ENCODE measurements around the gene RSRP1.
"Not testable (repeated sequence)": the region's sequence is repeated elsewhere in the genome, so short reads cannot be mapped to it uniquely, and the experiment has no call there.

RSRP1 gene

DNA sequence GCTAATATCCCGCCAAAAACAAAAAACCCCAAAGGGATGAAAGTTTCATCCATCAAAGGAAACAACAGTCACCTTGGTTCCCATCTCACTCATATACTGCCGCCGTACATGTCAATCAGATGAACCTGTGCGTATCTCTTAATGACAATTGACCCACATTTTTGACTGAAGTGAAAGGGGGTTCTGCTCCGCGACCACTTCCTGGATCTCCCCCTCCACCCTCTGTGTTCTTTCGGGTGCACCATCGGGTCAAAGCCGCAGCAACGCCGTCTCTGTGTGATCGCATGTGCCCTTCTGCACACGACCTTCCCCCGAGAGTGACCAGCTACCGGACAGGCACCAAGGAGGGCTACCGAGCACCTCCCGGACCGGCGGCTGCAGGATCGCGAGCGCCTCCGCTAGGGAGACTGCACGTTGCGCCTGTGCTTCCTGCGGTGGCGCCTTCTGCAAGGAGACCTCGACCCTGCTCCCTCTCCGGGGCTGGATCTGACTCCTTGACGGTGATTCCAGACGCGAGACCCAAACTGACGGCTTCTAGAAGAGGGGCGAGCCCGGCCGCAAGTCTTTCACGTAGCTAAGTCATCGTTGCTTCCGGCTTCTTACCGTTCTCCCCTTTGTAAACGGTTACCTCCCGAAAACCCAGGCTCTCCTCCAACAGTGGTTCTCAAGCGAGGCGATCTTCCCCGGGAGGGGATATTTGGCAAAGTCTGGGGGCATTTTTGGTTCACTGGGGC, 19.5 kb upstream of the RSRP1 start:
- H2AK5ac ChIP-seq (ENCODE audit: low read length); H3K4me1 ChIP-seq (ENCODE audit: control insufficient read depth, low read depth, low read length); H3K27ac ChIP-seq (ENCODE audit: low read depth, low read length); H3K23ac ChIP-seq (ENCODE audit: low read length); H3K36me3 ChIP-seq (ENCODE audit: control insufficient read depth, insufficient read depth, low read length); H3K18ac ChIP-seq (ENCODE audit: low read length); H4K5ac ChIP-seq (ENCODE audit: low read length); H3K27me3 ChIP-seq (ENCODE audit: insufficient read depth, low read length, poor library complexity); H2BK5ac ChIP-seq (ENCODE audit: low read length); H3K79me1 ChIP-seq (ENCODE audit: low read length); H4K8ac ChIP-seq (ENCODE audit: low read depth, low read length); H3K79me2 ChIP-seq (ENCODE audit: control insufficient read depth, insufficient read depth, low read length); DNase-seq; H3K4ac ChIP-seq (ENCODE audit: low read depth, low read length); H2BK120ac ChIP-seq (ENCODE audit: low read depth, low read length); H2BK15ac ChIP-seq (replicated peaks; ENCODE audit: low read depth): not testable (repeated sequence)
- H3K9ac ChIP-seq (ENCODE audit: low read length): peak overlapping the region; percentile 74
- H3K56ac ChIP-seq (ENCODE audit: low read length): peak overlapping the region; percentile 82
- peak overlapping the region; percentile 50 for H3K4me3 ChIP-seq (ENCODE audit: low read length)
- H3K4me2 ChIP-seq (ENCODE audit: low read length): peak overlapping the region; percentile 66
- no CpG with 5 or more reads among the region's 45 CpGs for WGBS (ENCODE audit: extremely low coverage, insufficient coverage, low lambda C conversion rate)

DNA sequence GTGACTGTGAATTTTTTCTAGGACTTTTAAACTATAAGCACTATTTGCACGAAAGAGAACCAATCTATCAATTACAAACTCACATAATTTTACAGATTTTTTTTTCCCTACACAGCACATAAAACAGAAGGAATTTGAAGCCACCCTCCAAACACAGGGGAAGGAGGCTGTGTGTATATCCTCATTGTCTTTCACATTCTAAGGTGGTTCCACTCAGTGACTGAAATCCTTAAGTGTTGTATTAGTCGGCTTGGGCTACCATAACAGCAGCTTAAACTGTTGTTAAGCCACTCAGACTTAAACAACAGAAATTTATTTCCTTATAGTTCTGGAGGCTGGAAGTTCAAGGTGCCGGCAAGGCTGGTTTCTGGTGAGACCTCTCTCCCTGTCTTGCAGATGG, 13.1 kb upstream of the RSRP1 start:
- no CpG with 5 or more reads among the region's 3 CpGs for WGBS (ENCODE audit: extremely low coverage, insufficient coverage, low lambda C conversion rate)
- H3K4me2 ChIP-seq (ENCODE audit: low read length); H4K5ac ChIP-seq (ENCODE audit: low read length); H3K79me1 ChIP-seq (ENCODE audit: low read length); H2BK5ac ChIP-seq (ENCODE audit: low read length); H2BK120ac ChIP-seq (ENCODE audit: low read depth, low read length); H2BK15ac ChIP-seq (replicated peaks; ENCODE audit: low read depth); H2AK5ac ChIP-seq (ENCODE audit: low read length); H3K9ac ChIP-seq (ENCODE audit: low read length); H3K4me1 ChIP-seq (ENCODE audit: control insufficient read depth, low read depth, low read length); H3K4me3 ChIP-seq (ENCODE audit: low read length); H3K56ac ChIP-seq (ENCODE audit: low read length); H3K27ac ChIP-seq (ENCODE audit: low read depth, low read length); H3K79me2 ChIP-seq (ENCODE audit: control insufficient read depth, insufficient read depth, low read length); H3K27me3 ChIP-seq (ENCODE audit: insufficient read depth, low read length, poor library complexity); H4K8ac ChIP-seq (ENCODE audit: low read depth, low read length); H3K36me3 ChIP-seq (ENCODE audit: control insufficient read depth, insufficient read depth, low read length); H3K23ac ChIP-seq (ENCODE audit: low read length); H3K4ac ChIP-seq (ENCODE audit: low read depth, low read length); H3K18ac ChIP-seq (ENCODE audit: low read length); DNase-seq: not testable (repeated sequence)

GRCh38 chr1:25259813-25260212, 12.6 kb upstream of the RSRP1 start:
- H3K27ac ChIP-seq (ENCODE audit: low read depth, low read length); H3K36me3 ChIP-seq (ENCODE audit: control insufficient read depth, insufficient read depth, low read length); H3K18ac ChIP-seq (ENCODE audit: low read length); H3K9ac ChIP-seq (ENCODE audit: low read length); H3K4ac ChIP-seq (ENCODE audit: low read depth, low read length); H3K56ac ChIP-seq (ENCODE audit: low read length); H3K4me2 ChIP-seq (ENCODE audit: low read length); H3K79me2 ChIP-seq (ENCODE audit: control insufficient read depth, insufficient read depth, low read length); DNase-seq; H2AK5ac ChIP-seq (ENCODE audit: low read length); H3K4me3 ChIP-seq (ENCODE audit: low read length); H3K27me3 ChIP-seq (ENCODE audit: insufficient read depth, low read length, poor library complexity); H4K8ac ChIP-seq (ENCODE audit: low read depth, low read length); H3K23ac ChIP-seq (ENCODE audit: low read length); H4K5ac ChIP-seq (ENCODE audit: low read length); H2BK5ac ChIP-seq (ENCODE audit: low read length); H2BK15ac ChIP-seq (replicated peaks; ENCODE audit: low read depth); H3K4me1 ChIP-seq (ENCODE audit: control insufficient read depth, low read depth, low read length); H3K79me1 ChIP-seq (ENCODE audit: low read length); H2BK120ac ChIP-seq (ENCODE audit: low read depth, low read length): not testable (repeated sequence)
- WGBS (ENCODE audit: extremely low coverage, insufficient coverage, low lambda C conversion rate): no CpG with 5 or more reads among the region's 7 CpGs

DNA sequence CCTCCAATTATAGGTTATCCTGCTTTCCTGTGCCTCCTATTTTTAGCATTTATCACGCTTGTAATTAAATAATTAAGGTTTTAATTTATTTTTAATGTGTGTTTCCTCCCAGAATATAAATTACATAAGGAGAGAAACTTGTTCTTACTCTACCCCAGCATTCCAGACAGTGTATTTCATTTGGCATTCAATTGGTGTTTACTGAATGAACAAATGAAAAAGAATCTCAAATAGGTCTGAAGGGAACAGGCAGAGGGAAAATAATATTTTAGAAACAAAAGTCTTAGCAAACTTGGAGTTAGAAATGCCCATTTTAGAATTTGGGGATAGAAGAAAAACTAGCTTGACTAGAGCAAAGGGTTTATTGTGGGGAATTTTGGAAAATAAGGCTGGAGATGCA, 9.9 kb upstream of the RSRP1 start:
- H2AK5ac ChIP-seq (ENCODE audit: low read length): no peak overlapping the region
- no peak overlapping the region for H3K9ac ChIP-seq (ENCODE audit: low read length)
- H3K79me2 ChIP-seq (ENCODE audit: control insufficient read depth, insufficient read depth, low read length): no peaks in the 10 kb centered on the region
- H4K8ac ChIP-seq (ENCODE audit: low read depth, low read length): no peak overlapping the region
- no peaks in the 10 kb centered on the region for H3K79me1 ChIP-seq (ENCODE audit: low read length)
- H2BK120ac ChIP-seq (ENCODE audit: low read depth, low read length): no peak overlapping the region
- no peak overlapping the region for H2BK5ac ChIP-seq (ENCODE audit: low read length)
- H3K18ac ChIP-seq (ENCODE audit: low read length): no peak overlapping the region
- no peak overlapping the region for H2BK15ac ChIP-seq (replicated peaks; ENCODE audit: low read depth)
- H3K56ac ChIP-seq (ENCODE audit: low read length): no peak overlapping the region
- no peaks in the 10 kb centered on the region for H3K27me3 ChIP-seq (ENCODE audit: insufficient read depth, low read length, poor library complexity)
- H4K5ac ChIP-seq (ENCODE audit: low read length): no peak overlapping the region
- no peaks in the 10 kb centered on the region for H3K4me1 ChIP-seq (ENCODE audit: control insufficient read depth, low read depth, low read length)
- H3K23ac ChIP-seq (ENCODE audit: low read length): no peak overlapping the region
- no peak overlapping the region for H3K4ac ChIP-seq (ENCODE audit: low read depth, low read length)
- no peak for DNase-seq
- WGBS (ENCODE audit: extremely low coverage, insufficient coverage, low lambda C conversion rate): no CpG with 5 or more reads among the region's 1 CpG
- H3K4me3 ChIP-seq (ENCODE audit: low read length): no peak overlapping the region
- H3K4me2 ChIP-seq (ENCODE audit: low read length): no peak overlapping the region
- H3K36me3 ChIP-seq (ENCODE audit: control insufficient read depth, insufficient read depth, low read length): no peaks in the 10 kb centered on the region
- H3K27ac ChIP-seq (ENCODE audit: low read depth, low read length): no peak overlapping the region

- Histone ChIP-seq H3K4me1 (ENCODE audit: control insufficient read depth, low read depth, low read length) (no peaks in the 10 kb centered on the region), H3K36me3 (ENCODE audit: control insufficient read depth, insufficient read depth, low read length) (no peaks in the 10 kb centered on the region), H2BK15ac (replicated peaks; ENCODE audit: low read depth) (no peak overlapping the region), H3K56ac (ENCODE audit: low read length) (no peak overlapping the region), H3K9ac (ENCODE audit: low read length) (no peak overlapping the region), H2AK5ac (ENCODE audit: low read length) (no peak overlapping the region), H3K4me2 (ENCODE audit: low read length) (no peak overlapping the region), H4K5ac (ENCODE audit: low read length) (no peak overlapping the region), H3K79me2 (ENCODE audit: control insufficient read depth, insufficient read depth, low read length) (no peaks in the 10 kb centered on the region), H2BK5ac (ENCODE audit: low read length) (no peak overlapping the region), H3K4ac (ENCODE audit: low read depth, low read length) (no peak overlapping the region), H3K23ac (ENCODE audit: low read length) (no peak overlapping the region), H2BK120ac (ENCODE audit: low read depth, low read length) (no peak overlapping the region), H3K27ac (ENCODE audit: low read depth, low read length) (no peak overlapping the region), H4K8ac (ENCODE audit: low read depth, low read length) (no peak overlapping the region), H3K79me1 (ENCODE audit: low read length) (no peaks in the 10 kb centered on the region), H3K18ac (ENCODE audit: low read length) (no peak overlapping the region), H3K4me3 (ENCODE audit: low read length) (no peak overlapping the region), H3K27me3 (ENCODE audit: insufficient read depth, low read length, poor library complexity) (no peaks in the 10 kb centered on the region)
- WGBS (ENCODE audit: extremely low coverage, insufficient coverage, low lambda C conversion rate): no CpG with 5 or more reads among the region's 5 CpGs
- DNase-seq: no peak
Measured at GRCh38 chr1:25256578-25256965, 9.3 kb upstream of the RSRP1 start.

Measured in mesendoderm (in vitro differentiated cells).